Body of pancreas (tissue), 4 donors: ENCODE data around the gene GARIN5B. TPM values are rescaled to one million over a fixed set of nuclear protein-coding genes. Genes with fewer than 3 reads are reported as not detected.

Source experiments
- ATAC-seq: fragments of 150-250 bp; one replicate; pipeline ENCODE4 v1.9.1; 2016
- DNase-seq, 4 donors: peaks; one replicate each; pipeline ENCODE4 v3.0.0-alpha.2; 2019
- H3K27ac ChIP-seq, 4 donors: fragments of 200-600 bp; sonication (generic); 1 replicate in 3 of 4; 2 replicates in 1 of 4; pipeline versions ENCODE4 v1.5.1 to v1.6.1; 2016 to 2019; ENCODE audit warnings: mild to moderate bottlenecking in 1 of 4, mixed read lengths in 1 of 4, moderate library complexity in 1 of 4
- H3K27me3 ChIP-seq, 2 donors: fragments of 200-600 bp; sonication (generic); one replicate each; pipeline ENCODE4 v1.6.0; 2016; ENCODE audit warnings: mild to moderate bottlenecking in 1 of 2
- H3K36me3 ChIP-seq, 2 donors: fragments of 200-600 bp; sonication (generic); replicated peaks in 1 of 2; 2 replicates each; pipeline ENCODE4 v1.5.1; 2016; ENCODE audit warnings: low read depth in 2 of 2; ENCODE audit not compliant: insufficient read depth in 1 of 2
- H3K4me1 ChIP-seq: fragments of 200-600 bp; sonication (generic); one replicate; pipeline ENCODE4 v1.6.0; 2016
- H3K4me3 ChIP-seq, 2 donors: fragments of 200-600 bp; sonication (generic); 1 replicate in 1 of 2; 2 replicates in 1 of 2; pipeline ENCODE4 v1.5.1; 2016 to 2019
- H3K9me3 ChIP-seq, 3 donors: fragments of 200-600 bp; sonication (generic); 1 replicate in 2 of 3; 2 replicates in 1 of 3; pipeline ENCODE4 v1.5.1; 2016
- CTCF ChIP-seq, 7 experiments: fragments of 450-650 bp in 4 of 7; fragments of 200-600 bp in 3 of 7; sonication (generic) in 3 of 7; IDR thresholded peaks; one replicate each; pipeline ENCODE4 v1.5.1; 2016 to 2019; ENCODE audit warnings: antibody characterized with exemption in 7 of 7
- POLR2A ChIP-seq, 3 donors: fragments of 450-650 bp; IDR thresholded peaks; one replicate each; pipeline ENCODE4 v1.6.1; 2016; ENCODE audit warnings: antibody characterized with exemption in 3 of 3, mild to moderate bottlenecking in 2 of 3
- WGBS, 2 donors: methylation state at CpG; one replicate each; pipeline ENCODE4 v1.1.5; 2017; 5-methylcytosine and 5-hydroxymethylcytosine counted together
- intact Hi-C: fragments of 100-400 bp; cut with DNase I; formaldehyde crosslinking; loops from one replicate; pipeline ENCODE4 v1.15.1; 2023
- total RNA-seq, 2 donors: library from RNA; depleted of rRNA; stranded (reverse); fragments of >200 nt; gene quantifications; one replicate each; pipeline ENCODE4 v1.1.0, GENCODE V29; 2016

Gene GARIN5B
- total RNA-seq, 2 donors from 2014 or later: not detected

- DNase-seq (no peak), ATAC-seq (no peak)
- intact Hi-C loops: no loop called here
- Histone ChIP-seq H3K27me3 (no peaks in the 10 kb centered on the region), H3K9me3 (no peaks in the 10 kb centered on the region), H3K36me3 (no peaks in the 10 kb centered on the region), H3K4me1 (no peaks in the 10 kb centered on the region), H3K4me3 (no peak within 1 kb of the TSS), H3K27ac (peak within 1 kb of the TSS in 1 of 4 donors; percentile 36)
- TF ChIP-seq CTCF (IDR thresholded peaks at IDR 0.05) (no peak), POLR2A (IDR thresholded peaks at IDR 0.05) (no peak)
- 66 to 83% methylated on average over 13 to 14 of the region's 14 CpGs for WGBS, 2 donors
Measured at GRCh38 chr19:55325172-55325571, 37.9 kb downstream of the GARIN5B start, which contains the start of gene TMEM150B. TMEM150B (minus strand) TSS chr19:55325341; CDS start chr19:55321036, 4,305 bp downstream.

- DNase-seq: no peak
- Histone ChIP-seq H3K4me1 (no peaks in the 10 kb centered on the region), H3K4me3 (no peak overlapping the region), H3K9me3 (no peaks in the 10 kb centered on the region), H3K27me3 (no peaks in the 10 kb centered on the region), H3K27ac (no peak overlapping the region), H3K36me3 (no peaks in the 10 kb centered on the region)
- TF ChIP-seq CTCF (IDR thresholded peaks at IDR 0.05) (no peak), POLR2A (IDR thresholded peaks at IDR 0.05) (no peak)
- 72 to 86% methylated on average over 6 of the region's 6 CpGs for WGBS, 2 donors
- intact Hi-C loops: no loop called here
- no peak for ATAC-seq
Measured at GRCh38 chr19:55324662-55325061, 38.4 kb downstream of the GARIN5B start.

GRCh38 chr19:55322204-55322885 lies 40.7 kb downstream of the GARIN5B start:
- H3K4me3 ChIP-seq: no peak overlapping the region
- ATAC-seq: no peak
- TF ChIP-seq POLR2A (IDR thresholded peaks at IDR 0.05) (no peak), CTCF (IDR thresholded peaks at IDR 0.05) (no peak)
- H3K9me3 ChIP-seq: no peaks in the 10 kb centered on the region
- intact Hi-C loops: no loop called here
- no peak for DNase-seq
- WGBS, 2 donors: 32 to 34% methylated on average over 8 to 12 of the region's 12 CpGs
- H3K36me3 ChIP-seq: no peaks in the 10 kb centered on the region
- H3K4me1 ChIP-seq: no peaks in the 10 kb centered on the region
- H3K27me3 ChIP-seq: no peaks in the 10 kb centered on the region
- H3K27ac ChIP-seq: no peak overlapping the region

GRCh38 chr19:55321466-55322137 lies 41.5 kb downstream of the GARIN5B start:
- H3K9me3 ChIP-seq: no peaks in the 10 kb centered on the region
- WGBS, 2 donors: 60 to 66% methylated on average over 9 of the region's 9 CpGs
- H3K27me3 ChIP-seq: no peaks in the 10 kb centered on the region
- no peaks in the 10 kb centered on the region for H3K4me1 ChIP-seq
- no peaks in the 10 kb centered on the region for H3K36me3 ChIP-seq
- no peak overlapping the region for H3K4me3 ChIP-seq
- no peak overlapping the region for H3K27ac ChIP-seq
- no peak for ATAC-seq
- no peak for TF ChIP-seq CTCF (IDR thresholded peaks at IDR 0.05)
- no peak for TF ChIP-seq POLR2A (IDR thresholded peaks at IDR 0.05)
- DNase-seq: no peak
- intact Hi-C loops: no loop called here
